ENCODE data around the gene ZNF793. TPM values are rescaled to one million over a fixed set of nuclear protein-coding genes. Genes with fewer than 3 reads are reported as not detected.

ZNF793 gene
- polyA plus RNA-seq (ENCODE audit: insufficient read length in 10 of 10), result 10 to 100 TPM in 4 of 10 donors, 1 to 10 TPM in 6; 6.9 to 17.5 (median 9.5) TPM
- long read RNA-seq, donor 1, result 0 reads
- long read RNA-seq, donor 2, partial matches to known transcripts, result 0 of 5 reads
- long read RNA-seq, donor 2, other reads (novel, unspliced or antisense), result 5 of 5 reads
- long read RNA-seq, donor 3, result 0 reads
- long read RNA-seq, donor 4, result 0 reads
- long read RNA-seq, donor 5, result 0 reads
- long read RNA-seq, donor 6, result 0 reads
- long read RNA-seq, donor 7, partial matches to known transcripts, result 0 of 1 reads
- long read RNA-seq, donor 7, other reads (novel, unspliced or antisense), result 0 of 1 reads
- long read RNA-seq, donor 8, result 0 reads
- long read RNA-seq, donor 9, result 0 reads

DNA sequence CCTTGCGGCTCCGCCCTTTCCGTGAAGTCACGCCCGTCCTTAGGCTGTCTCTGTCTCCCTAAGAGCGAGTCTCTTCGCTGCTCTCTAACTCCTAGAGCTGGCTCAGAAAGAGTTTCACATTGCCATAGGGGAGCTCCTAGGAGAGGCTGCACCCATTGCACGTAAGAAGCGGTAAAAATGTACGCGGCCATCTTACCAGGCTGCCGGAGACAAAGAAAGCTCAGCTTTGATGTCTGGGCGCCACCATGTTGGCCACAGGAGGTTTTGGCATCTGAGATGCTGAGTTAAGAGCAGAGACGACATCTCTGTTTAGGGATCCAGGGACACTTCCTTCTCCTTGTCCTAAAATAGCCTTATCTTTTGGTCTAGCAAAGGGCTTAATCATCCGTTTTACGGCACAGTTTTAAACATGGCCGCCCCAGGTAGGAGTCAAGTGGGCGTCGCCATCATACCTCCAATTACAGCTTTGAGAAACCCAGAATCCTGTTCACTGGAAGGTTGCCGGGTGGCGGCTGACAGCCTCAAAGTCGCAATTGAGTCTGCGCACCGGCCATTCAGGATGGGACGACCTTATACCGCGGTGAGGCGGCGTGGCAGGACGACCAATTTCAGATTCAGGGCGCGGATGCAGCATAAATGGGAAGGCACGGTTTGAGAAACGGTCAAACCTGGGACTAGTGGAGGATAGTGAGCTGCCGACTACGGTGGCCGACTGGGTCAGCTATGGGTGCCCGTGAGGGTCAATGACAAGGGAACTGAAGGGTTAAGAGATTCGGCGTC is at the start of gene ZNF793:
TSS of gene ZNF793 (plus strand) at position 553 of the 780 bp plus-strand sequence. CDS start 16,501 bp downstream, outside the sequence.
- peak; percentile 83 to 96 (median 87) for DNase-seq

DNA sequence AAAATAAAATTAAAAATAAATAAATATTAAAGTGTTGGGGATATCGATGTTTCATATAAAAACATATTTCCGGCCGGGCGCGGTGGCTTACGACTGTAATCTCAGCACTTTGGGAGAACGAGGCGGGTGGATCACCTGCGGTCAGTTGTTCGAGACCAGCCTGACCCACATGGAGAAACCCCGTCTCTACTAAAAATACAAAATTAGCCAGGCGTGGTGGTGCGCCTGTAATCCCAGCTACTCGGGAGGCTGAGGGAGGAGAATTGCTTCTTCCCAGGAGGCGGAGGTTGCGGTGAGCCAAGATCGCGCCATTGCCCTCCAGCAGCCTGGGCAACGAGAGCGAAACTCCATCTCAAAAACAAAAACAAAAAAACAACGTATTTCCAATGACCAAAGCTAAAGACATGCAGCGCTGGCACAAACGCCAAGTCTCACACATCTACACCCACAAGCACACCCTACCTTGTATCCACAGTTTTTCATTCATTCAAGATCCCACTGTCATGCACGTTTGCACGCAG is 40.4 kb upstream of the ZNF793 start:
- DNase-seq, result no peak

DNA sequence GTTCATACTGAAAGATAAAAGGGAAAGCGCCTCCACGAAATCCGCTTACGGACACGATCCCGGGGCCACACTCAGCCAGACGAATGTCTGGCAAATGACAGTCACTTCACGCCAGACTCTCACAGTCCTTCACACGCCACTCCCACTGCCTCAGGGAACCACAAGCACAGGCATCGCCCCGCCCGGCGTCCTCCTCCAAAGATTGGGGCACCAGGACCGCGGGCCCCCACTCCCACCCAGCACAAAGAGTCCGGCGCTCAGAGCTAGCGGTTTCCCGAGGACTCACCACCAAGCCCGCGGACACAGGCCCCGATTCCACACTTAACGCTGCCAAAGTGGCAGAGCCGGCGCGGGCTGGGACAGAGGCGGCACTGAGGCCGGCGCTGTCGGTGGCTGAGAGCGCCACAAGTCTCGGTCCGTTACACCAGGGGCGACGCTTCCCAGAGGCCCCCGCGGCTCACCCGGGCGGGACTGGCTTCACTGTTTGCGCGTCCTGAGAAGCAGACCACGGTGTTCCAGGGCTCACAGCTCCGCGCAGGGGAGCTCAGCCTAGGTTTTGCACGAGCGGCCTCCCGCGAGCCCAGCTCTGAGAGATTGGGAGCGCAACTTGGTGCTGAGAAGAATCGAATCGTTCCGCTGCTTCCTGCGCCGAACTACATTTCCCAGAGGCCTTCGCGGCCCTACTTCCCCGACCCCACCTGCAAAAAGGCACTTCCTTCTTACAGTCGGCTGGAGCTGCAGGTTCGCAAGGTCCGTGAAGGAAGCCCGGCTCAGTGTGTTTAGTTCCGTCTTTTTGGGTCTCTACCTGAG is 39.7 kb upstream of the ZNF793 start, which contains the start of gene ZNF569:
TSS of gene ZNF569 (minus strand) at position 647 of the 810 bp plus-strand sequence. CDS start 22,523 bp downstream, outside the sequence.
- DNase-seq, result peak; percentile 94 to 98 (median 95)

DNA sequence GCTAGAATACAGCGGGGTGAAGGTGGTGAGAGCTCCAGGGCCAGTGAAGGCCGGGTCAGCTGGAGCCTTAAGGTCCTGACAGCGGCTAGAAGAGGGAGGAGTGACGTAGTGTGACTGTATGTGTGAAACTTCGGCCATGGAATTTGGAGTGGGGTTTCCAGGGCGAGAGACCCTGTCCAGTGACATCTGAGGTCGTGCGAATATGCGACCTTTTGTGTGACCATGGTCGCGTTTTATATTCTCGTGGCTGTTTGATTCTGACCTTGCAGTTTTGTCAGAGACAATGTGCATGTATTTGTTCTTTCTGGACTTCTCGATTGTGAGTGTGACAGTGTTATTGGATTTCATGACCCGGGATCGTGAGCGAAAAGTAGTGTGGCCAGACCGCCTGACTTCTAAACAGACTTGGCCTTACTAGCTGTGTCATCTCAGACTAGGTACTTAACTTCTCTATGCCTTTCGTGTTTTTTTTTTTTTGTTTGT is 39.1 kb upstream of the ZNF793 start:
- no peak for DNase-seq

DNA sequence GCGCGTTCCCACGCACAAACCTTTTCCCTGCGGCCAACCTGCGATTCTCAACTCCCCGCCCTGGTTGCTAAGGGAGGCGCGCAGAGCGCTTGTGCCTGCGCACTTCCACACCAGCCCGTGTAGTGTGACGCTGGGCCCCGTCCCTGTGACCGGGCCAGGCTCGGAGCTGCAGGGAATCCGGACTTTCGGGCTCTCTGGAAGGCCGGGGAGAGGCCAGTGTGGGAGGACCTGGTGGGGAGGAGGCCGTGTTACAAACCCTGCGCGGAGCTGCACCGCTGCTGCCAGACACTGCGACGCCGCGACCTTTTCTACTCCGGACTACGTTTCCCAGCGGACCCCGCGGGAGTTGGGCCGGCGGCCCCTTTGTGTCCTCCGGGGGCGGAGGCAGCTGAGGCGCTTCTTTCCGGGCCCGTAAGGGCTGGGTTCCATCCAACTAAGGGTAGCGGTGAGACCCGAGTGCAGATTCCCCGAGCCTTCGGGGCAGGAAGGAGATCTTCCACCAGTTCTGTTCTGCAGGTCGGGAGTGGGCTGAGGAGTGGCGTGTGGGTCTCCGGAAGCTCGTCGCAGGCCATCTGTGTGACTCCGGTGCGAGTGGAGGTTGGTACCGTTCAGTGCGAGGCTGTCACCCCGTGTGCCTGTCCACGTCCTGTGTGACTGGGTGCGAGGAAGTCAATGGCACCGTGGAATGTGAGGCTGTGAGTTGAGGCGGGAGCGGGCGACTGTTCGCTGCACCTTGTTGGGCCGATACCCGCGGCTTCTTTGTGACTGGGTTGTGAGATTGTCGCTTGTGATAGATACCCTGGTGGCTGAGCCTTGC is 37.6 kb upstream of the ZNF793 start, which contains the start of gene ZNF570:
TSS of gene ZNF570 (plus strand) at position 396 of the 817 bp plus-strand sequence. CDS start 999 bp downstream, outside the sequence.
- DNase-seq, result peak; percentile 88 to 97 (median 93)

DNA sequence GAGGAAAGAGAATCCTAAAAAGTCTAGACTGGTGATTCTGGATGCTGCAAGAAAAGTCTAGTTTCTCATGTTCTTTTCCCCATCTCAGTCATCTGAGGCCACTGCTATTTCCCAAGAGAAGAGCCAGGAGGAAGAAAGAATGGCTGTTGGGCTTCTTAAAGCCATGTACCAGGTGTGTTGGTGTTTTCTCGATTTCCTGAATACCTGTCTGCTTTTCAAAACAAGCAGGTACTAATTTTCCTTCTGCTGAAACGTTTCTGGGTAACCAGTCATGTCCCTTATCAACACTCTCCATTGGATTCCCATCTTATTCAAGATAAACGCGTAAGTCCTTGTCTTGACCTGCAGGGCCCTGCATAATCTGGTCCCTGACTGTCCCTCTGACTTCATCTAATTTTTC is 36.5 kb upstream of the ZNF793 start:
- peak in 1 of 3 donors; percentile 3 for DNase-seq

DNA sequence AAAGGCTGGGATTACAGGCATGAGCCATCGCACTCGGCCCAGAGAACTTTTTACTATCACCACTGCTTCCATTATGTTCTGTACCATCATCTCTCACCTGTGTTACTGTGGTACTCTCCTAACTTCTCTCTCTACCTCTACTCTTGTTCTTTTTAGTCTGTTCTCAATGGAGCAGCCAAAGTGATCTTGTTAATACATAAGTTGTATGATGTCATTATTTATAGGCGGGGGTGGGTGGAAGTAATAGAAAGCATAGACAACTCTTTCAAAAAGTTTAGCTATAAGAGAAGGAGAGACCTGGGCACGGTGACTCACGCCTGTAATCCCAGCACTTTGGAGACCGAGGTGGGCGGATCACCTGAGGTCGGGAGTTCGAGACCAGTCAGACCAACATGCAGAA is 34.6 kb upstream of the ZNF793 start:
- DNase-seq, result no peak

DNA sequence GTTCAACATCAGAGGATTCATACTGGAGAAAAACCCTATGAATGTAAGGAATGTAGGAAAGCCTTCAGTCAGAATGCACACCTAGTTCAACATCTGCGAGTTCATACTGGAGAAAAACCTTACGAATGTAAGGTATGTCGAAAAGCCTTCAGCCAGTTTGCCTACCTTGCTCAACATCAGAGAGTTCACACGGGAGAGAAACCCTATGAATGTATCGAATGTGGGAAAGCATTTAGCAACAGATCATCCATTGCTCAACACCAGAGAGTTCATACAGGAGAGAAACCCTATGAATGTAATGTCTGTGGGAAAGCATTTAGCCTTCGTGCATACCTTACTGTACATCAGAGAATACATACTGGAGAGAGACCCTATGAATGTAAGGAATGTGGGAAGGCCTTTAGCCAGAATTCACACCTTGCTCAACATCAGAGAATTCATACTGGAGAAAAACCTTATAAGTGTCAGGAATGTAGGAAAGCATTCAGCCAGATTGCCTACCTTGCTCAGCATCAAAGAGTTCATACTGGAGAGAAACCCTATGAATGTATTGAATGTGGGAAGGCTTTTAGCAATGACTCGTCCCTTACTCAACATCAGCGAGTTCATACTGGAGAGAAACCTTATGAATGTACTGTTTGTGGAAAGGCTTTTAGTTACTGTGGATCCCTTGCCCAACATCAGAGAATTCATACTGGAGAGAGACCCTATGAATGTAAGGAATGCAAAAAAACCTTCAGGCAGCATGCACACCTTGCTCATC is 22.2 kb upstream of the ZNF793 start:
- no peak for DNase-seq

DNA sequence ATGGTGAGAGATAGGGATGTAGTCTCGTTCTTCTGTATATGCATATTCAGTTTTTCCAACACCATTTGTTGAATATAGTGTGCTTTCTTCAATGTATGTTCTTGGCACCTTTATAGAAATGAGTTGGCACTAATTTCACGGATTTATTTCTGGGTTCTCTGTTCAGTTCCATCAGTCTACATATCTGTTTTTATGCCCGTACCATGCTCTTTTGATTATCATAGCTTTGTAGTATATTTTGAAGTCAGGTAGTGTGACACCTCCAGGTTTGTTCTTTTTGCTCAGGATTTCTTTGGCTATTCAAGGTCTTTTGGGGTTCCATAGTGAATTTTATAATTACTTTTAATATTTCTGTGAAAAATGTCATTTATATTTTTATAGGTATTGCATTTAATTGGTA is 14.5 kb upstream of the ZNF793 start:
- no peak for DNase-seq

DNA sequence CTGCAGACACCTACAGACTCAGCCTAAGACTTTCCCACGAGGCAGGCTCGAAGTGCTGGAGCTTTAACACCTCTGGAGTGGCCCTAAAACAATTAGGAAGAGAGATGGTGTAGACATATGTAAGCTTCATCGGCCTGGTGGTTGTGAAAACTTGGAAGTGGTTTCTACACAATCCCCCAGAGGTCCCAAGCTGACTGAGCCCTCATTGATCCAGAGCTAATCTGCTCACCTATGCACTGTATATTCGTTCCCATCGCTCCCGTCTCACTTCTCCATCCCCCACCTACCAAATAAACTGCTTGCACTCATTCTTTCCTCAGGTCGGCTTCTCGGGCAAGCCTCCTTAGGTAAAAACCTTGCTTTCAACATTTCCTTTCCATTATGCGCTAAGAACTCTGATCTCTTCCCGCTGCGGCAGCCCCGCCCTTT is 767 bp upstream of the ZNF793 start:
- DNase-seq, result no peak

DNA sequence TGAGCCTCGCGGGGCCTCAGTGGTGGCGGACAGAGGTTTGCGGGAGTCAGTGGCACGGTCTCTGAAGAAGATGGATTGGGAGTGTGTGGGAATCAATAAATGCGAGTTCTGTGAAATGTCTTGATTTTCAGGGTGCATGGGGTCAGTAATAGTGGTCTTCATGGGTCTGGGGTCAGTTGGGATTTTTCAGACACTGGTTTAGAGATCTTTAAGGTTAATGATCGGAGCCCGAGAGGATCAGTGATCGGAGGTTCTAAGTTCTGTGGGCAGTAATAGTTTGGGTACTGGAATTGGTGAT is 377 bp downstream of the ZNF793 start:
- DNase-seq, result no peak

DNA sequence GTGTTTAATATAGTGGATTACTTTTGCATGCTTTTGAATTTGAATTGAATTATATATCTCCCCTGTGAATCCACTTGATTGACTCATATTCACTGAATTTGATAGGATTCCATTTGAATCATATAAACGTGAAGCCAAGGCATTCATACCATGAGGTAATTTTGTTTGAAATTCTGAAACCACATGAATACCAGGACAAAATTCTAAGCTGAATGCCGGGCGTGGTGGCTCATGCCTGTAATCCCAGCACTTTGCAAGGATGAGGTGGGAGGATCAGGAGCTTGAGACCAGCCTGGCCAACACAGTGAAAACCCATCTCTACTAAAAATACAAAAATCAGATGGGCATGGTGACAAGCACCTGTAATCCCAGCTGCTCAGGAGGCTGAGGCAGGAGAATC is 4.4 kb downstream of the ZNF793 start:
- no peak for DNase-seq

DNA sequence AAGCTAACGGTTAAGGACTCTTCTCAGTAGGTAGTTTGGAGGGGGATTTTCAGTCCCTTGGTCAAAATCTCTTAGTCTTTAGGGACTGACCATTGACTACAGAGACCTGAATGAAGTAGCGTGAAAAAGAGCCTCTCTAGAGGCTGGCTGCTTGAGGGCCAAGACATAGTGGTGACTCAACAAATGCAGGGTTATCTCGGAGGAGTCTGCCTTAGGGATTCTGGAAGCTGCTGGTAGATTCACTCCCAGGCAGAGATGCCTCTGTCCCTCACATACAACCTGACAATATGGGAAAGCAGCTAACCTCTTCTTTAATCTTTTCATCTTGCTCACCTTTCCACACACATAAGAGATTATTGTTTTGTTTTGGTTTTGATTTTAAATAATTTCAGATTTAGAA is 5.1 kb downstream of the ZNF793 start:
- DNase-seq, result no peak

DNA sequence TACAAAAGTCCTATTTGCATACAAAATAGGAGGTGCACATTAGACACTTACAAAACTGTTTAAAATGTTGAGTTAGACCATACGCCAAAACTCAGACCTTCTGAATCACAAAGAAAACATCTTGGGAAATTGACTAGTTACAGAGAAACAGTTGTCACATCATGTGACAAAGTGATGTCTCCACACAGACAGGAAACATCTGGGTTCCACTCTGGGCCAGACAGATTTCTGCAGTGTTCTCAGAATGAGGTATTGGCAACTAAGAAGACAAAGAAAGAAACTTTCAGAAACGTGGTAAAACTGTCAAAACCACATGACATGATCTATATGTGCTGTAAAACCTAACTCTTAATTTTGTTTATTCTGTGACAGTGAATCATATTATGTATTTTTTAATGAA is 6.7 kb downstream of the ZNF793 start:
- DNase-seq, result no peak

DNA sequence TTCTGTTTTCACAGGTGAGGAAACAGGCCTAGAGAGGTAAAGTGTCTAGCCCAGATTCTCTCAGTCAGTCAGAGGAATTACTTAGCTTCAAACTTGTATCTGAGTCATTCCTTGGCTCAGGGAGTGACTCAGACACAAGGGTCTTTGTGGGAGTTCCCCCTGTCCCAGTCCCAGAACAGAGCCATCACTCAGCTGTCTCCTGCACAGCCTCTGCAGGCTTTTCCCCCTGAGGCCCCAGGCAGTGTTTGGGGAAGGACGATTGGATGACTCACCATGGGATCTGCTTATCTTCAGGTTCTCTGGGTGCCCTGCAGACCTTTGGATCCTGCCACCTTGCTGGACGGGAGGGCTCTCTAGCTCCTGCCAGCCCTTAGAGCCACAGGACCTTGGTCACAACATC is 13.2 kb downstream of the ZNF793 start:
- no peak for DNase-seq

DNA sequence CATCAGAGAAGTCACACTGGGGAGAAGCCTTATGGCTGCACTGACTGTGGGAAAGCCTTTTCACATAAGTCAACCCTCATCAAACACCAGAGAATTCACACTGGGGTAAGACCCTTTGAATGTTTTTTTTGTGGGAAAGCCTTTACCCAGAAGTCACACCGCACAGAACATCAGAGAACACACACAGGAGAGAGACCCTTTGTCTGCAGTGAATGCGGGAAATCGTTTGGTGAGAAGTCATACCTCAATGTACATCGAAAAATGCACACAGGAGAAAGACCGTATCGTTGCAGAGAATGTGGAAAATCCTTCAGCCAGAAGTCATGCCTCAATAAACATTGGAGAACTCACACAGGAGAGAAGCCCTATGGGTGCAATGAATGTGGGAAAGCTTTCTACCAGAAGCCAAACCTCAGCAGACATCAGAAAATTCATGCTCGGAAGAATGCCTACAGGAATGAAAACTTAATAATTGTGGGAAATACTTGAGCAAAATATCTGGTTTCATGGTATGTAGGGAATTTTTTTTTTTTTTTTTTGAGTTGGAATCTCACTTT is 30.7 kb downstream of the ZNF793 start:
- DNase-seq, result no peak

DNA sequence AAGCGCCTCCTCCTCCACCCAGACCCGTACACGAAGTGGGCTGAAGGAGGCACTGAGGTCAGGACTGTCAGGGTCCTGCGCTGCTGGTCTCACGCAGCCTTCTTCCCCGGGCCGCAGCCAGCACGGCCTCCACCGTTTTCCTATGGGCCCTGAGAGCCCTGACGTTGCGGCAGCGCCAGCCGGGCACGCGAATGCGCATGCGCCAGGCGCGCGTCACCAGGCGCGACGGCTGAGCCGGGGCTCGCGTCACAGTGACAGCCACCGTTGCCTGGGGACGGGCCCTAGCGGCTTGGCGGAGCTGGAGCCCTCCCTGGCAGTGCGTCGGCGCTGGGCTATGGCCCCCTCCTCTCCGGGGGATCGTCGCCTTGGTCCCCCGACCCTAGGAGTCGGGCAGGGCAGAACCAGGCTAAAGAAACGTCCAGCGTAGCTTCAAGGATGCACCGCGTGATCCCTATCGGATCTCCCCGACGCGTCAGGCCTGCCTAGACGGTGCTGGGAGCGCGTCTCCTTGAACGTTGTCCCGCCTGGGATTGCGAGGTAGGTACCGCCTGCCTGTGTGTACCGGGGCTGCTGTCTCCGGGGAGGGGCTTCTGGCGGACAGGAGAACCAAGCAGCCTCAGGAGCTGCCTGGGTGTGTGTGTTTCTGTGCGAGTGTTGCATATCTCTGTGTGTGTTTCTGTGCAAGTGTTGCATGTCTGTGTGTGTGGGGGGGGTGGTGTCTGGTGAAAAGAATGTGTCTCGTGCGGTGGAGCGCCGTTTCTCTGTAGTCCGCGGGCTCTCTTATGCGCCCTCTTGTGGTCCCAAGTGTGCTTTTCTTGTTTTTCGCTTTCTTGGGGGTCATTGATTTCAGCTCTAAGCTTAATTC is 44.6 kb downstream of the ZNF793 start:
- peak; percentile 59 to 84 (median 66) for DNase-seq

DNA sequence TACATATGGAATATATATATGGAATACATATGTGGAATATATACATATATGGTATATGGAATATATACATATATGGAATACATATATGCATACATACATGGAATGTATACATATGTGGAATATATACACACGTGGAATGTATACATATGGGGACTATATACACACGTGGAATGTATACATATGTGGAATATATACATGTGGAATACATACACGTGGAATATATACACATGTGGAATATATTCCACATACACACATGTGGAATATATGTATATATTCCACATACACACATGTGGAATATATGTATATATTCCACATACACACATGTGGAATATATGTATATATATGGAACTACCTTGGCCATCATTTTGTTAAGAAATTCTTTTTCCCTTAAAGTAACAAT is 56.8 kb downstream of the ZNF793 start:
- DNase-seq, result no peak

Measured in muscle of back (tissue), 13 donors.